HepG2 (cell line): Measurements from ENCODE around the gene CC2D1A. TPM values are rescaled to one million over a fixed set of nuclear protein-coding genes. Genes with fewer than 3 reads are reported as not detected.

ENCODE experiments used
- AHR ChIP-seq: IDR thresholded peaks from 2 replicates; pipeline ENCODE4 v1.6.1; 2018; ENCODE audit warnings: missing genetic modification reagents, missing compliant biosample characterization
- ASH2L ChIP-seq: fragments of 300-600, 200-600 bp; sonication (generic); IDR thresholded peaks from 2 replicates; pipeline ENCODE4 v1.7.0; 2017; ENCODE audit warnings: low read depth, mild to moderate bottlenecking, moderate library complexity, mixed read lengths, low read length; ENCODE audit not compliant: insufficient read length
- ATF6 ChIP-seq: sonication (generic); formaldehyde crosslinking; conservative IDR thresholded peaks from 2 replicates; pipeline ENCODE4 v1.4.0; 2020; ENCODE audit warnings: missing genetic modification reagents
- CBX2 ChIP-seq, 2 experiments: fragments of 200-600 bp in 1 of 2; sonication (generic); formaldehyde crosslinking in 1 of 2; IDR thresholded peaks; 2 replicates each; pipeline versions ENCODE4 v1.7.0 to v1.8.1; 2018 to 2022; ENCODE audit warnings: low read depth in 2 of 2, low read length in 1 of 2, mild to moderate bottlenecking in 1 of 2, missing genetic modification reagents in 1 of 2
- CCDC6 ChIP-seq: sonication (generic); formaldehyde crosslinking; IDR thresholded peaks from 2 replicates; pipeline ENCODE4 v1.8.1; 2022; ENCODE audit warnings: mild to moderate bottlenecking, missing genetic modification reagents, moderate library complexity
- GABPB1 ChIP-seq: IDR thresholded peaks from 2 replicates; pipeline ENCODE4 v1.6.1; 2016; ENCODE audit warnings: mild to moderate bottlenecking, missing genetic modification reagents, moderate library complexity, missing compliant biosample characterization
- HMG20A ChIP-seq: IDR thresholded peaks from 2 replicates; pipeline ENCODE4 v1.6.1; 2016; ENCODE audit warnings: borderline replicate concordance
- HOXA9 ChIP-seq: sonication (generic); formaldehyde crosslinking; IDR thresholded peaks from 2 replicates; pipeline ENCODE4 v1.8.1; 2022; ENCODE audit warnings: missing genetic modification reagents, mild to moderate bottlenecking, moderate library complexity, borderline replicate concordance
- SOX5 ChIP-seq: IDR thresholded peaks from 2 replicates; pipeline ENCODE4 v1.6.1; 2016; ENCODE audit warnings: borderline replicate concordance
- TMF1 ChIP-seq: sonication (generic); formaldehyde crosslinking; IDR thresholded peaks from 2 replicates; pipeline ENCODE4 v1.8.1; 2022; ENCODE audit warnings: low read depth, missing genetic modification reagents
- ZNF513 ChIP-seq: sonication (generic); formaldehyde crosslinking; conservative IDR thresholded peaks from 2 replicates; pipeline ENCODE4 v1.5.0; 2020; ENCODE audit warnings: missing genetic modification reagents
- ZNF556 ChIP-seq: sonication (generic); formaldehyde crosslinking; IDR thresholded peaks from 2 replicates; pipeline ENCODE4 v1.4.0; 2020; ENCODE audit warnings: mild to moderate bottlenecking, missing genetic modification reagents, borderline replicate concordance
- ZNF567 ChIP-seq: sonication (generic); formaldehyde crosslinking; IDR thresholded peaks from 2 replicates; pipeline ENCODE4 v1.8.1; 2023; ENCODE audit warnings: mild to moderate bottlenecking, missing genetic modification reagents, borderline replicate concordance
- ZNF770 ChIP-seq: sonication (generic); formaldehyde crosslinking; IDR thresholded peaks from 2 replicates; pipeline ENCODE4 v1.5.0; 2020; ENCODE audit warnings: mild to moderate bottlenecking, missing genetic modification reagents
- ZNF772 ChIP-seq: sonication (generic); formaldehyde crosslinking; IDR thresholded peaks from 2 replicates; pipeline ENCODE4 v1.5.0; 2020; ENCODE audit warnings: mild to moderate bottlenecking, missing genetic modification reagents
- ZNF781 ChIP-seq: sonication (generic); formaldehyde crosslinking; IDR thresholded peaks from 2 replicates; pipeline ENCODE4 v1.5.1; 2020; ENCODE audit warnings: borderline replicate concordance, mild to moderate bottlenecking, missing genetic modification reagents; ENCODE audit errors: not compliant biosample characterization
- polyA plus RNA-seq, 8 experiments: library from polyadenylated mRNA; depleted of rRNA in 3 of 8; stranded (reverse) in 7 of 8; unstranded in 1 of 8; fragments of >200 nt; fragmentation: Illumina TruSeq in 4 of 8; extraction: Trizol in 4 of 8; gene quantifications; 2 replicates each; pipeline versions ENCODE4 v1.2.1 to v1.2.3, GENCODE V29; 2011 to 2016; ENCODE audit warnings: low read depth in 4 of 8, missing spikeins in 1 of 8, mixed read lengths in 1 of 8; ENCODE audit not compliant: insufficient read depth in 1 of 8
- total RNA-seq, 5 experiments: library from RNA; depleted of rRNA; stranded (reverse); fragments of >200 nt; fragmentation: Illumina TruSeq; extraction: Trizol; gene quantifications; 2 replicates each; pipeline ENCODE4 v1.2.3, GENCODE V29; 2016; ENCODE audit warnings: low read depth in 1 of 5
- TF ChIP-seq, protein P1 (sequence below): sonication (generic); formaldehyde crosslinking; IDR thresholded peaks from 2 replicates; pipeline ENCODE4 v1.5.1; 2020; ENCODE audit warnings: mild to moderate bottlenecking, missing genetic modification reagents

CC2D1A gene
- total and polyA plus RNA-seq, 2 of the 13 experiments (the other 11 are each of a cell fraction or from before 2014, with no cell fraction given): 9.7 to 11.5 TPM

DNA sequence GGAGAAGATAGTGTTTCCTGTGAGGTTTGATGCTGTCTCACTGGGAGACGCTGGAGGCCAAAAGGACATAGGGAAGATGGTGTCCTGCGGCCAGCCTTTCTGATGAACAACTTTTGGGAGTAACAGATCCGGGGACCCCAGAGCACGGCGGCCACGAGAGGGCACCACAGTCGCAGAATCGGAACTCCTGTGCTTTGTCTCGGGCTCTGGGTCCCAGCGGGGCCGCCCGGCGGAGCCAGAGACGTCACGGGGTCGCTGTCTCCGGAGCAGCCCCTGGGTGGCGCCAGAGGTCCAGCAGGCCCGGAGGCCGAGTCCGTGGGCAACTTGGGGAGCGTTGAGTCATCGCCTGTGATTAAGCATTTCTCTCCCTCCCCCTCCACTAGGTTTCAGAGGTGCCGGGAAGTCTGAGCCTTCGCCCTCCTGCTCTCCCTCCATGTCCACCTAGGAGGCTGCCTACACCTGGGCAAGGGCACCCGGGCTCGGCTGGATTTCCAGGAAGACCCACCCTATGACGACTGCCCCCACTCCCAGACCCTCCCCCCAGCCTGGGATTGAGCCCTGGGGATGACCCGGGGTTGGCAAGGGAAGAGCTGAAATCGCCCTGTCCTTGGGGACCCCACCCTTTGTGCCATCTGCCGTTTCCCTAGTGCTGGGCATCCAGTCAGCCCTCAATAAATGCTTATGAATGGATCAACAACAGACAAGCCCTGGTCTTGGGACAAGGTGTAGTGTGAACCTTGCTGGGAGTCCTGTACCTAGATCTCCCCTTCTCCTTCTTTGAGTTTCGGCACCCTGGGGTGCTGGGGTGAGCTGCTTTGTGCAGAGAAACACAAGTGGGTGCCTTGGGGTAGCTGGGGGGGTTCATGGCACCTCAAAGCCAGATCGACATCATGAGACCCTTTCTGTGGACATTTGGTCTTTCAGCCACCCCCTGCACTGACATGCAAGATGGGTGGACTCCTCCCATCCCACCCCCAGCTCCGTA lies 25.6 kb upstream of the CC2D1A start (continued):
- 0 out of 2 replicates have a peak, but pooled peaks have one; percentile 25 for TF ChIP-seq ZNF770 (CRISPR knock-in tag)
- TF ChIP-seq GABPB1 (CRISPR knock-in tag): peak; percentile 74; the same call in 1 of the 2 replicates
- TF ChIP-seq HOXA9 (CRISPR knock-in tag): no peak
- 0 out of 2 replicates have a peak, but pooled peaks have one; percentile 29 for TF ChIP-seq AHR
- no peak for TF ChIP-seq ZNF772 (CRISPR knock-in tag)
- TF ChIP-seq, protein P1, sequence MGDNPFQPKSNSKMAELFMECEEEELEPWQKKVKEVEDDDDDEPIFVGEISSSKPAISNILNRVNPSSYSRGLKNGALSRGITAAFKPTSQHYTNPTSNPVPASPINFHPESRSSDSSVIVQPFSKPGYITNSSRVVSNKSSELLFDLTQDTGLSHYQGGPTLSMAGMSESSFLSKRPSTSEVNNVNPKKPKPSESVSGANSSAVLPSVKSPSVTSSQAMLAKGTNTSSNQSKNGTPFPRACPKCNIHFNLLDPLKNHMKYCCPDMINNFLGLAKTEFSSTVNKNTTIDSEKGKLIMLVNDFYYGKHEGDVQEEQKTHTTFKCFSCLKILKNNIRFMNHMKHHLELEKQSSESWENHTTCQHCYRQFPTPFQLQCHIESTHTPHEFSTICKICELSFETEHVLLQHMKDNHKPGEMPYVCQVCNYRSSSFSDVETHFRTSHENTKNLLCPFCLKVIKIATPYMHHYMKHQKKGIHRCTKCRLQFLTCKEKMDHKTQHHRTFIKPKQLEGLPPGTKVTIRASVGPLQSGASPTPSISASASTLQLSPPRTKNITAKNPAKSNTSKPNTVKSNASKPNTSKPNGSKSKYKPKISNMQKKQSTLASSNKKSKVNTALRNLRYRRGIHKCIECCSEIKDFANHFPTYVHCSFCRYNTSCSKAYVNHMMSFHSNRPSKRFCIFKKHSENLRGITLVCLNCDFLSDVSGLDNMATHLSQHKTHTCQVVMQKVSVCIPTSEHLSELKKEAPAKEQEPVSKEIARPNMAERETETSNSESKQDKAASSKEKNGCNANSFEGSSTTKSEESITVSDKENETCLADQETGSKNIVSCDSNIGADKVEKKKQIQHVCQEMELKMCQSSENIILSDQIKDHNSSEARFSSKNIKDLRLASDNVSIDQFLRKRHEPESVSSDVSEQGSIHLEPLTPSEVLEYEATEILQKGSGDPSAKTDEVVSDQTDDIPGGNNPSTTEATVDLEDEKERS (CRISPR knock-in tag): no peak
- no peak for TF ChIP-seq ZNF513
- no peak for TF ChIP-seq ASH2L
- TF ChIP-seq CCDC6 (CRISPR knock-in tag): 0 out of 2 replicates have a peak, but pooled peaks have one; percentile 32
- 0 out of 2 replicates have a peak, but pooled peaks have one; percentile 38 for TF ChIP-seq TMF1 (CRISPR knock-in tag)
- TF ChIP-seq ZNF556: peak; percentile 71; the same call in 1 of the 2 replicates
- peak; percentile 65; the same call in 1 of the 2 replicates for TF ChIP-seq SOX5 (CRISPR knock-in tag)
- 0 out of 2 replicates have a peak, but pooled peaks have one; percentile 42 for TF ChIP-seq ATF6 (CRISPR knock-in tag)
- no peak for TF ChIP-seq ZNF567
- TF ChIP-seq HMG20A (CRISPR knock-in tag): no peak; the same call in 1 of the 2 replicates
- no peak for TF ChIP-seq ZNF781
- no peak for TF ChIP-seq CBX2 (IDR thresholded peaks at IDR 0.05; ENCODE audit: low read depth, low read length)
- no peak for TF ChIP-seq CBX2 (CRISPR knock-in tag; IDR thresholded peaks at IDR 0.05; ENCODE audit: low read depth)
